Activated naive CD4-positive, alpha-beta T cell (primary cell): ENCODE data around the gene B4GAT1.
"Not testable (repeated sequence)": the region's sequence is repeated elsewhere in the genome, so short reads cannot be mapped to it uniquely, and the experiment has no call there.

ENCODE experiments used
- DNase-seq, 4 experiments: peaks; one replicate each; lab custom pipeline; 2025; lab: John Stamatoyannopoulos, UW

Gene B4GAT1

DNA sequence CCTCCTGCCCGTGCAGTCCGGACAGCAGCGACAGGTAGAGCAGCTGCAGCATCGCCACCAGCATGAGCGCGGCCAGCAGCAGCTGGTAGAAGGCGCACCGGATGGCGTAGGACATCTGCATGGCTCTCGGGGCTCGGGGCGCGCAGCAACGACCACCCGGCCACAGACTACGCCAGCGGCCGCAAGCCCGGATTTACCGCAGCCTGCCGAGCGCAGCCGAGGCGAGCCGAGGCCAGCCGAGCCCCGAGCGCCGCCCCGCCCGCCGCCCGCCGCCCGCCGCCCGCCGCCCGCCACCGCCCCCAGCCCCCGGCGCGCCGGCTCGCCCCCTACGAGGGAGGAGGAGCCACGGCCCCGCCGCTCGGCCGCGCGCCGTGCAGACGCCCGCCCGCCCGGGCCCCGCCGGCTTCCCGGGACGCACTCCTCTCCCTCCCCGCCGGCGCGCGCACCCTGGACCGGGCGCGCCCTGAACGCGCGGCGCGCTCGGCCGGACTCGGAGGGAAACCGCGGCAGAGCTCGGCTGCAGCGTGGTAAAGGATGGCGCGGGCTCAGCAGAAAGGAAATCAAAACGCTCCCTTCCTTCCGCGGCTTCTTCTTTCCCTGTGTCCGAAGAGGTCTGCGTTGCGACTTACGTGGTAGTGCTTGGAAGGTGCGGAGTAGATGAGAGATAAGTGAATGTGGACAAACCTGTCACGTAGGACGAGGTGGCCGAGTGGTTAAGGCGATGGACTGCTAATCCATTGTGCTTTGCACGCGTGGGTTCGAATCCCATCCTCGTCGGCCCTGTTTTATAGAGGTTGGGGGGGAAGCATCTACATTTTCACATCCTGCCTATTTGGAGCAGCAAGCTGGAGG lies at the start of gene B4GAT1:
Gene B4GAT1, minus strand, starts transcription at position 205 of the 852 bp plus-strand sequence. Its CDS starts 84 bp downstream, at position 121.
- peak; percentile 63 to 67 (median 66) for DNase-seq

DNA sequence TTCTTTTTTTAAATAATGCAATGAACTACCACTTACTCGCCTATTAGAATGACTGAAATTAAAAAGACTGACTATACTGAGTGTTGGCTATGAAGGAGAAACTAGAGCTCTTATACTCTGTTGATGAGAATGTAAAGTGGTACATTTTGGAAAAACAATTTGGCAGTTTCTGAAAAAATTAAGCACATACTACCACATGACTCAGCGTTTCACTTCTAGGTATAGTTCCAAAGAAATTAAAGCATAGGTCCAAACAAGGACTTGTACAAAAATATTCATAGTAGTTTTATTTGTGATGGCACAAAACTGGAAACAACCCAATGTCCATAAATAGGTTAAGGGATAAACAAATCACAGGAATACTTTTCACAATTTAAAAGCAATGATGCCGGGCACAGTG lies 46.5 kb upstream of the B4GAT1 start:
- DNase-seq, result no peak

- DNase-seq, result no peak
These were observed 43.9 kb upstream of the B4GAT1 start for GRCh38 chr11:66391322-66391721.

DNA sequence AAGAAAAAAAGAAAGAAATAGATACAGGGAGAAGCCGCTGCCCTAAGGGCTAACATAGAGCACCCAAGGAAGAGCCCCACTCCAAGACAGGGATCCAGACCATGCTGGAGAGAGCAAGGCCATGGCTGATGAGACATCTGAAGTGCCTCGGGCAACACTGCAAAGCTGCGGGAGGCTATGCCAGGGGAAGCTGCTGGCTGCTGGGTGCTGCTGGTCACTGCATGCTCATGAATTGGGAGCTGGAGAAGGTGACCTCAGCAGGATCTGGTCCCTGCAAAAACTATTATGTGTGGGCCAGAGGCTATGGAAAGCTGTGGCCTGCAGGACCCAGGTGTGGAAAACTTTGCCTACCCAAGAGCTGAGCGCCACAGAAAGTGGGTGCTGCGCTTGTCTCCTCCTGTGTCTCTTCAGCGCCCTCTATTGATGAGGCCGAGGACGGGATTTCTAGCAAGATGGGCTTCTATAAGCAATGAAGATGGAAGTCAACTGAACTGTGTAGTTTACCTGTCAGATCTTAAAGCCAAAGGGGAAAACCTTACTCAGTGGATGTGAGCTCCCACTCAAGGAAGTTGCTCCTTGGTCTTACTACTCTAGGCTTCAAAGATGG lies 41.5 kb upstream of the B4GAT1 start:
- DNase-seq, result peak in 3 of 4 experiments; percentile 23 to 60 (median 58)

- peak; percentile 58 to 80 (median 78) for DNase-seq
These were observed 39.0 kb upstream of the B4GAT1 start for GRCh38 chr11:66386171-66387069.

- DNase-seq, result not testable (repeated sequence)
These were observed 36.9 kb upstream of the B4GAT1 start for GRCh38 chr11:66384316-66384715.

DNA sequence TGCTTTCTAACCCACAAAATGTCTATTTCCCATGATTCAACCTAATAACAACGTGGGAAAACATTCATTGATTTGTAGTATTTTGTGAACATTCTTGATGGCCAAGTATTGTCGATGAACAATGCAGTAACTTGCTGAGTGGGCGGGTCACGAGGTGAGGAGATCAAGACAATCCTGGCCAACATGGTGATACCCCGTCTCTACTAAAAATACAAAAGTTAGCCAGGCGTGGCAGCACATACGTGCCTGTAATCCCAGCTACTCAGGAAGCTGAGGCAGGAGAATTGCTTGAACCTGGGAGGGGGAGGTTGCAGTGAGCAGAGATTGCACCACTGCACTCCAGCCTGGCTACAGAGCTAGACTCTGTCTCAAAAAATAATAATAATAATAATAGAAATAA lies 32.8 kb upstream of the B4GAT1 start:
- DNase-seq, result not testable (repeated sequence)

- DNase-seq, result not testable (repeated sequence)
These were observed 26.4 kb upstream of the B4GAT1 start for GRCh38 chr11:66373690-66374287.

GRCh38 chr11:66373265-66373664 lies 25.8 kb upstream of the B4GAT1 start:
- DNase-seq, result no peak

GRCh38 chr11:66371627-66372415 lies 24.4 kb upstream of the B4GAT1 start, which contains the start of gene SLC29A2:
Gene SLC29A2 (minus strand): TSS chr11:66371760. CDS start chr11:66371591, 169 bp downstream.
- DNase-seq, result peak; percentile 25 to 78 (median 52)

- DNase-seq, result no peak
These were observed 21.9 kb upstream of the B4GAT1 start for GRCh38 chr11:66369073-66369894.

- DNase-seq, result no peak
These were observed 21.1 kb upstream of the B4GAT1 start for GRCh38 chr11:66368484-66368883.

DNA sequence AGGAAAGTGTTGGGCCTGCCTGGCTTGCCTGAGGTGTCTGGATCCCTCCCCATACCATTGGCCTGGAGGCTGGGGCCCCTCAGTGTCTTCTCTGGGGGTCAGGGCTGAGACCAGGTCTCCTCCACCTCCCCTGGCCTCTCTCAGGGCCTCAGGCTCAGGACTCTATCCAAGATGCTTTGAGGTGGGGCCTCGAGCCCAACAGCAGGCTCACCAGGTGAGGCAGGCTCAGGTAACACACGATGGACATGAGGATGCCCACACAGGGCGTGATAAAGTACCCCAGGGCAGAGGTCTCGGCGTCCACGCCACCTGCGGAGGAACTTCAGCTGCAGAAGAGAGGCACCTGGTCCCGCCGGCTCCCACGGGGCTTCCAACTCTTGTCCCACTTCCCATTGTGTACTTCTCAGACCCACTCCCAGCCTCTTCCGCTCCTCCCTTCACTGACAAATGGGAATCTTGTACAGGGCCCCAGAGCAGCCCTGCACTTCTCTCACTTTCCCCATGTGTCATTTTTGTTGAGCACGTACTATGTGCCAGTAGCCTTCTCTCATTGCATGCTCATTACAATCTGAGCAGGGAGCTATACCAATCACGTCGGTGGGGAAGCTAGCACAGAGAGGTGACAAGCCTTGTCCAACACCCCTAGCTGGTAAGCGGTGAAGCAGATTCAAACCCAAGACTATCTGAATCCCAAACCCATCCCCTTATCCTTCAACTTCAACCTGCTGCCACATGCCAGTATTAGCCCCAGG lies 20.3 kb upstream of the B4GAT1 start:
- DNase-seq, result no peak

DNA sequence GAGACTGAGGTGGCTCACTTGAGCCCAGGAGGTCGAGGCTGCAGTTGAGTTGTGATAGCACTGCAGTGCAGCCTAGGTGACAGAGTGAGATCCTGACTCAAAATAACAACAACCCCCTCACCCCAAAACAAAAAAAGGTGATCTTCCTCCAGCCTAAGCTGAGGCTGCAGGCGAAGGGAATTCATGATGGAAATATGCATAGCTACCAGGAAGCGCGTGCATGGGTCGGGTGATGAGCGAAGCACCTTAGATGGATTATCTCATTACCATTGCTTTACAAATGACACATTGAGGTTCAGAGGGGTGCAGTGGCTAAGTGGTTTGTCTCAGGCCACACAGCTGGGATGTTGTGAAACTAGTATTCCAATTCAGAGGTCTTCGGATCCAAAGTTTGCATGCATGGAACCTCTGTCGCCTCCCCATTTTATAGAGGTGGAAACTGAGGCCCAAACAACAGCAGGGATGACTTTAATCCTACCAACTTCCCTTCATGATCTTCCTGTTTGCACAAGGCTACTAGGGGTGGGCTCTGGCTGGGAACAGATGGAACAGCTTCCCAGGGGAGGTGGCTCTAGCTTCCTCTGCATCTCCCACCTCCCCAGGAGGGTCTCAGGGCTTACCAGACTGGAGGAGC lies 19.5 kb upstream of the B4GAT1 start:
- no peak for DNase-seq

GRCh38 chr11:66365711-66366619 lies 18.5 kb upstream of the B4GAT1 start:
- DNase-seq, result no peak

- no peak for DNase-seq
These were observed 17.7 kb upstream of the B4GAT1 start for GRCh38 chr11:66365166-66365565.

DNA sequence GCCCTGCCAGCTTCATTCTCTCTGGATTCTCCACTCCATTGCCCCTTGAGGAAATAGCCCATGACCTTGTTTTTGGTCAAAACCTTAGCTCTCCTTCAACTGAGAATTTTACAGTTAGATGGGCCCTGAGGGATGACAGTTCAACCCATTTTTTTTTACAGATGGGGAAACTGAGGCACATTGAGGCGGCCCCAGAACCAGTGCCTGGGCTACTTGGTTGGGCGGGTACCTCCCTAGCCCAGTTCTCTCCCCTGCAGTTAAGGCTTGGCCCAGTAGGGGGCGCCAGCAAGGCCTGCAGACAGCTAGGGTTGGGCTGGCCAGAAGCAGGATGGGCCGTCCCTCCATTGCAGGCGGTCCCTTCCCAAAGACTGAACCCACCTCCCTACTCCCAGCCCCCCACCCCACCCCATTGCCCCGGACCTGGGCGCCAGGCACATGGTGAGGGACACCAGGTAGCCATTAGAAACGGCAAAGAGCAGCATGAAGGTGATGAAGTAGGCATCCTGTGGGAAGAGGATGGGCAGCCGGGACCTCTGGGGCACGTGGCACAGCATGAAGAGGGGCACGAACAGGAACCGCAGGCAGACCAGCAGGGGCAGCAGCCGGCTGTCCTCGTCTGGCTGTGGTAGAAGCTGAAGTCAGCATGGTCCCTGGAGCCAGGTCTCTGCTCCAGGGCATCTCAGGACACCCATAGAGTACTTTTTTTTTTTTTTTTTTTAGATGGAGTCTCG lies 16.5 kb upstream of the B4GAT1 start:
- DNase-seq, result peak; percentile 35 to 71 (median 62)
